ENCODE results near the gene AGBL4.

Gene AGBL4

DNA sequence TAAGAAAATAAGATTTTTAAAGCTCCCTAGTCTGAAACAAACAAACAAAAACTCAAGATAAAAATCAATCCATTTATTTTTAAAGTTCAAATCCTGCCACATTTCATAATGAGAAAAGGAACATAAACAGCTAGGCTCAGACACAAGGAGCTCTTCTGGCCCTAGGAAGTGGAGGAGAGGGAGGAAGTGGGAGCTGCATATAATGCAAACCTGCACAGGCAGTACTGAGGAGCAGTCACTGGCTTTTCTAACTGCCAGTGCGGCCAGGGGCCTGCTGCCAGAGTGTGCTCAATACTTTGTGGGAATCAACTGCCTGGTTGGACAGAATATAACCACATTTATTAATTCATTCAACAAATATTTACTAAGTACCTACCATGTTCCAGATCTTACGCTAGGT, 1411.9 kb downstream of the AGBL4 start:
- no peak overlapping the region for H3K4me3 ChIP-seq (ENCODE audit: low read depth, low read length)
- TF ChIP-seq ZNF488 (tag by site-specific recombination; IDR thresholded peaks at IDR 0.05) (no peak), ZNF677 (tag by site-specific recombination; IDR thresholded peaks at IDR 0.05) (no peak), ZNF521 (tag by site-specific recombination; IDR thresholded peaks at IDR 0.05) (no peak), ZFHX2 (tag by site-specific recombination; conservative IDR thresholded peaks at IDR 0.05) (no peak), ZNF596 (tag by site-specific recombination; IDR thresholded peaks at IDR 0.05) (no peak), ZNF600 (tag by site-specific recombination; IDR thresholded peaks at IDR 0.05) (no peak), SALL2 (tag by site-specific recombination; IDR thresholded peaks at IDR 0.05; ENCODE audit: borderline replicate concordance) (no peak), ZBTB17 (tag by site-specific recombination; IDR thresholded peaks at IDR 0.05) (no peak), ZSCAN16 (tag by site-specific recombination; IDR thresholded peaks at IDR 0.05) (no peak), ZNF37A (tag by site-specific recombination; IDR thresholded peaks at IDR 0.05) (no peak), ZNF214 (tag by site-specific recombination; IDR thresholded peaks at IDR 0.05; ENCODE audit: borderline replicate concordance) (no peak), ZNF10 (tag by site-specific recombination; IDR thresholded peaks at IDR 0.05) (no peak), ZFP3 (tag by site-specific recombination; IDR thresholded peaks at IDR 0.05; ENCODE audit: low read depth) (no peak), ZNF660 (tag by site-specific recombination; IDR thresholded peaks at IDR 0.05) (no peak), ZBTB8A (tag by site-specific recombination; IDR thresholded peaks at IDR 0.05) (no peak), KLF17 (tag by site-specific recombination; IDR thresholded peaks at IDR 0.05) (no peak), ZNF24 (tag by site-specific recombination; IDR thresholded peaks at IDR 0.05) (no peak), ZNF16 (tag by site-specific recombination; IDR thresholded peaks at IDR 0.05; ENCODE audit: low read depth) (no peak)
- TF ChIP-seq, protein P1, sequence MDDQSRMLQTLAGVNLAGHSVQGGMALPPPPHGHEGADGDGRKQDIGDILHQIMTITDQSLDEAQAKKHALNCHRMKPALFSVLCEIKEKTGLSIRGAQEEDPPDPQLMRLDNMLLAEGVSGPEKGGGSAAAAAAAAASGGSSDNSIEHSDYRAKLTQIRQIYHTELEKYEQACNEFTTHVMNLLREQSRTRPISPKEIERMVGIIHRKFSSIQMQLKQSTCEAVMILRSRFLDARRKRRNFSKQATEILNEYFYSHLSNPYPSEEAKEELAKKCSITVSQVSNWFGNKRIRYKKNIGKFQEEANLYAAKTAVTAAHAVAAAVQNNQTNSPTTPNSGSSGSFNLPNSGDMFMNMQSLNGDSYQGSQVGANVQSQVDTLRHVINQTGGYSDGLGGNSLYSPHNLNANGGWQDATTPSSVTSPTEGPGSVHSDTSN (CRISPR knock-in tag; IDR thresholded peaks at IDR 0.05): no peak
- no peaks in the 10 kb centered on the region for H3K36me3 ChIP-seq (ENCODE audit: control insufficient read depth in 2 of 2, insufficient read depth in 1 of 2, low read length in 2 of 2)
- no peaks in the 10 kb centered on the region for H3K9me3 ChIP-seq (ENCODE audit: control insufficient read depth, insufficient read depth, low read depth, low read length)
- ChIA-PET CTCF (interaction anchor here (0.9 kb wide), 1 partner anchor 66 kb away, joined by 3 read pairs; no protein-coding TSS in a partner anchor), POLR2A (no interaction called here)
- H3K27ac ChIP-seq (ENCODE audit: extremely low read depth, low read depth, low read length): no peak overlapping the region
- no peaks in the 10 kb centered on the region for H3K4me1 ChIP-seq (ENCODE audit: control insufficient read depth, insufficient read depth, low read length)

- no peak for TF ChIP-seq ZFP37 (tag by site-specific recombination; IDR thresholded peaks at IDR 0.05)
- TF ChIP-seq PRDM1 (tag by site-specific recombination; IDR thresholded peaks at IDR 0.05): peak; percentile 31; the same call in 1 of the 2 replicates
- ChIA-PET POLR2A (no interaction called here), CTCF (interaction anchor here (0.6 to 0.9 kb wide), 2 partner anchors 66 to 80 kb away, joined by 3 read pairs; no protein-coding TSS in a partner anchor)
- Histone ChIP-seq H3K4me3 (ENCODE audit: low read depth, low read length) (no peak overlapping the region), H3K4me1 (ENCODE audit: control insufficient read depth, insufficient read depth, low read length) (no peaks in the 10 kb centered on the region), H3K36me3 (ENCODE audit: control insufficient read depth in 2 of 2, insufficient read depth in 1 of 2, low read length in 2 of 2) (no peaks in the 10 kb centered on the region), H3K27ac (ENCODE audit: extremely low read depth, low read depth, low read length) (no peak overlapping the region), H3K9me3 (ENCODE audit: control insufficient read depth, insufficient read depth, low read depth, low read length) (no peaks in the 10 kb centered on the region)
Observed at GRCh38 chr1:48610628-48611542, 1412.9 kb downstream of the AGBL4 start.

Data from HEK293 (cell line).